Stimulated activated naive CD4-positive, alpha-beta T cell treated with Interleukin-2 at 50 U/mL for 16 hours (primary cell): Measurements from ENCODE around the gene MEX3C.

Experiments used
- DNase-seq: peaks from one replicate; lab custom pipeline; 2025; lab: John Stamatoyannopoulos, UW

Gene MEX3C

GRCh38 chr18:51197661-51198424 lies at the start of gene MEX3C:
Gene MEX3C, minus strand, starts transcription at chr18:51197681. Its CDS starts 361 bp downstream, at chr18:51197320.
- peak; percentile 99 for DNase-seq

DNA sequence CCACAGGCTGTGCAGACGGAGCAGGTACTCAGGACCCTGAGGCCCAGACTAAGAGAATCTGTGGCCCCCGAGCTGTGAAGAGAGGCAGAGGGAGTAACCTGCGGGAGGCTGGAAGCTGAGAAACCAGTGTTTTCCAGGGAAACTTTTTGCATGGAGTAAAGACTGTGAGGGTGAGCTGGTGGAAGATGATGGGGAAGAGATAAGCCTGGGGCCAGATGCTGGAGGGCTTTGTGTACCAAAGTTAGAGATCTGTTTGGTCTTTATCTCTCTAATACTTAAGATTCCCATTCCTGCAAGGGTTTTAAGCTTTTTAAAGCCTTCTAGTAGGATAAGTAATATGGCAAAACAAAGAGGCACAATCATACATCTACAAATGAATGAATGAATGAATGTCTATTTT lies 43.7 kb upstream of the MEX3C start:
- no peak for DNase-seq

- no peak for DNase-seq
Observed at GRCh38 chr18:51236225-51236624, 38.7 kb upstream of the MEX3C start.

DNA sequence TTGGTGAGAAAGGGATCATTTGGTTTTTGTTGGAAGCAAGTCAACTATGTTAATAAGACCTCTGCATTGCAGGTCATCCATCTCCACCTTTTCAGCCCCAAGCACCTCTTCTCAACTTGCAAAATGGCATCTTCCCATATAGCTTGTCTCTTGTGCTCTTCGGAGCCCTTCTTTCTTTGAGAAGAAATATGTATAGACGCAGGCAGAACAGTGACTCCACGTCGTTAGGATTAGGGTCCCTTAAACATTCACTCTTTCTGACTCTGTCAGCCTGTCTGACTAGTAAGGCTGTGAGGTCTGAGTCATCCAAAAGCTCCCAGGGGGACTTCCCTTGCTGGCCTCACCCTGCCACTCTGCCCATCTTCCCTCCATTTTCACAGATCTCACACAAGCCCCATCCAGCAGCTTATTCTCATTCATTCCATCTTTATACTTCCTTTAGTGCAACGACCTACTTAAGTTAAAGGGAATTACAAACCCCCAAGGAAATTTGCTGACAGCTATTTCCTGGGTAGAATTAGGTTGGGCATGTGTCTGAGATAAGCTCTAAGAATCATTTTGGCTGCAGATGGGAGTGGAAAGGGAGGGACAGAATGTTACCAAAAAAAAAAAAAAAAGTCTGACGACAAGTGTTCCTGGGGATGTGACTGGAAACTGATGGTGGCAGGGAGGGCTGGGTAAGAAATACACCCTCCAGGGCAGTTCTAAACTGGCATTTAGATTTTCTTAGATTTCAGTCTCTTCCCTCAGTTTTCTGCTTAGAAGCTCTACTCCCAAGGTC lies 37.7 kb upstream of the MEX3C start:
- DNase-seq, result peak; percentile 2

- DNase-seq, result no peak
Observed at GRCh38 chr18:51234117-51235008, 36.9 kb upstream of the MEX3C start.

- DNase-seq, result no peak
Observed at GRCh38 chr18:51229328-51229727, 31.8 kb upstream of the MEX3C start.

GRCh38 chr18:51227660-51228059 lies 30.2 kb upstream of the MEX3C start:
- no peak for DNase-seq

- DNase-seq, result no peak
Observed at GRCh38 chr18:51226587-51227350, 29.3 kb upstream of the MEX3C start.

DNA sequence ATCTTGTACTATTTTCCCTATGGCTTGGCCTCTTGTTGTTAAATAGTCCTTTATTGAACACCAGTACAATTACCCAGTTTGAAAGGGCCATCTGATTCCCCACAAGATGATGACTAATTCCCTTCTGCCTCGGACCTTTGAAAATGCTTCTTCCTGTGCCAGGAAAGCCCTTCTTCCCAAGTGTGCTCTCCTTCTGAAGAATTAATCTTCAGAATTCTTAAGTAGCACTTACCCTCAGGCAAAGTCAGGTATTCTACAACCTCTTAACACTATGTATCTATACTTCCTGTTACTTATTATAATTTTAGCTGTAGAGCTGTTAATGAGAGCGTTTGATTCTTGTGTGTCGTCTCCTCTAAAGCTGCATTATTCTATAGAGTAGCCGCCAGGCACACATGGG lies 28.6 kb upstream of the MEX3C start:
- DNase-seq, result no peak

DNA sequence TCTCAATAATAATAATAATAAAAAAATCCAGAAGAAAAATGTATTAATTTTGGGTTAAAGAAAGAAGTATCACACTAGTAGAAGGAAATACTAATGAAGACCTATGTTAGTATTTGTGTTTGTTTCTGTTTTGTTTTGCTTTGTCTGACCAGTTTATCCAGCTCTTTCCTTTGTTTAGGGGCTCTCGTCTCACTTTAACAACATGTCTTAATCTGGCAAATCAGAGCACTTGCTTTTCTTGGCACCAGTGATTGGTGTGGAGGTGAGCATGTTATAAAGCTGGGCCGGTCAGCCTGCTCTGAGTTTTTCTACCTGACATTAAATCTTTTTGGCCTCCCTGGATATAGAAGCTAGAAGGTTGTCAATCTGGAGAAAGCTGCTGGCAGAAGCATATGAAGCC lies 15.1 kb upstream of the MEX3C start:
- DNase-seq, result no peak

DNA sequence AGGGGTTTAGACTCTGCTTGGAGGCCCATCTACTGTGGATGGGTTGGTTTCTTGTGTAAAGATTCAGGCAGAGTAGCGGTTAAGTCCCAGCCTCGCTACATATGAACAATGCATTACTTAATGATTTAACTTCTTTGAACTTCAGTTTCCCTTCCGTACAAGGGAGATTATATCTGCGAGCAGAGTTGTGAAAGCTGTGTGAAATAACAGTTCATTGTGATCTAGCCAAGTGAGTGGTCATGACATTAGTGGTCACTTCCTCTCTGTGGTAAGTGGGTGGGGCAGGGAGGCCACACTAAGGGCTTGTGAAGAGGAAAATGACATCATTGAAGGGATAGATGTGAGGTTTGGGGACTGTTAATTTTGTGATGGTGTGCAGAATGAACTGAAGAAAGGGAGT lies 14.1 kb upstream of the MEX3C start:
- peak; percentile 8 for DNase-seq

DNA sequence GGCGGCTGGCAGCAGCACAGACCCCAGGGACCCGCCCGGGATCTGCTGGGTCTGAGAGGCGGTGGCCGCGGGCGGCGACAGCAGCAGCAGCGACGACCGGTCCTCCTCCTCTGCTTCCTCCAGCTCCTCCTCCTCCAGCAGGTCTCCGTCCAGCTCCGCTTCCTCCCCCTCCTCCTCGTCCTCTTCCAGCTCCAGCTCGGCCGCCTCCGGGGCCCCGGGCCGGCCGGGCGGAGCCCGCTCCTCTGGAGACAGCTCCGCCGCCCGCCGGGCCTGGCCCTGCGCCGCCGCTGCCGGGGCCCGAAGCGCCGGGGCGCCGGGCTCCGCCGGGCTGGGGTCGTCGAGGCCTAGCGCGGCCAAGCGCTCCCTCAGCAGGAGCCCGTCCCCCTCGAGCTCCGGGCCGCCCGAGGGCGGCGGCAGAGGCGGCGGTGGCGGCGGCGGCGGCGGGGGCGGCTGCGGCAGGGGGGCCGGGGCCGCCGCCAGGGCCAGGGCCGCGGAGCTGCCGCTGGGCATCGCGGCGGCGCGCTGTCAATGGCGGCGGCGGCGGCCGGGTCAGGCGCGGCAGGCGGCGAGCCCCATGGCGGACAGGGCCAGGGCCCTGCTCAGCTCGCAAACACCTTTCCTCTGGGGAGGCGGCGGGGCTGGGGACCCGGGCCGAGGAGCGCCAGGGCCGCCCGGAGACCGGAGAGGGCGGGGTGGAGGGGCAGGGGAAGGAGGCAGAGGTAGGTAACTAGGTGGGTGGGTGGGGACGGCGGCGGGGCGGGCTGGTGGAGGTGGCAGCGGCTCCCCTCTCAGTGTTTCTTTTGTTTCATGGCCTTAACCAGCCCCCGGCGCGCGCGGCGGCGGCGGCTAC lies 445 bp downstream of the MEX3C start:
- peak; percentile 44 for DNase-seq

DNA sequence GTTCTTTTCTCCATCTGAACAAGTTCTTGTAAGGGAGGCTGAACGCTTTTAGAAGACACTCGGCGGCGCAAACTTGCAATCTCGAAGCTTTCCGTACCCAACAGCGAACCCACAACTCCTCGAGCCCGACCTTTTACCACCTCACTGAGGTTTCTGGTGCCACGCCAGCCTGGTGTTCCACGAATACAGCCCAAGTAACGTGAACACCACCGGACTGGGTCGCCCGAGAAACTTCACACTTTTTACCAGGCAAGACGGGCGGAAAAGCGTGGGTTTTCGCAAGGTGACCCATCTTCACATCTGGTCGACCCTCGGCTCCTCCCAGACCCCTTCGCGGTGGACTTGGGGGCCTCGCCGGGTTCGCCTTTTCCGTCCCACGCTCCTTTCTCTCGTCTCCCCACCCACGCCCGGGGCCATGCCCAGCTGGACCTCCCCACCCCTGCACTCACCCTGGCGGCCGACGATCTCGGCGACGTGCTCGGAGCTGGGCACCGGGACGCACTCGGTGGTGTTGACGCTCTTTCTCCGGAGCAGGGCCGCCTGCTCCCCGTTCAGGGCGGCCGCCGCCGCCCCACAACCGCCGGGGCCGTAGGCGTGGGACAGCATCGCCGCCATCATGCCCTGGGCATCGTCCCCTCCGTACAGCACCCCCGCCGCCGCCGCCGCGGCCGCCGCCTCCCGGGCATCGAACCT lies 1.2 kb downstream of the MEX3C start:
- peak; percentile 58 for DNase-seq

DNA sequence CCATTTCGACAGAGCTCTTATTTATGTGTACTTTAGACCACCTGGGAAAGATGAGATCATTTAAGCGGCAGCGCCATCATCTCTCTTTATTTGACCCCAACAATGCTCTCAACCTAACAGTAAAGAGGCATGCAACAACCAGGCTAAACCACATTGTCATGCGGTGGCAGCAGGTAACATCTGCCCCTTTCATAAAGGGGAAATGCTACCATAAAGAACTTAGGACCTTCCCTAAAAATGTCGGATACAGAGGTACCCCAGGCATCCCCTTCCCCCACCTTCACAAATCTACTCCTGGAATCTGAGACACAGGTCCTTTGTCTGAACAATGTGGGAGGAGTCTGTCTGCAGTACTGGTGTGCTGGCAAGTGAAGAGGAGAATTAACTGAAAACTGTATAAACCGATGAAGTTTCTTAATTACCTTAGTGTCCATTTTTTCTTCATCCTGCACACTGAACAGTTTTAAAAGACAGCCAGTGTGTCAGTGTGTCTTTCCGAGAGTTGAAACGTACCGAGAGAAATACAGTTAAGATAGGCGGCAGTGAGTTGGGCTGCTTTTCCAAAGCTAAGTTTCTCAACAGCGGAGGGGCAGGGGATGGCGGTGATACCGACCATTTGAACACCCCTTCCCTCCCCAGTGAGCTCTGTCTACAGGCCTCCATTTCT lies 1.9 kb downstream of the MEX3C start:
- no peak for DNase-seq

- DNase-seq, result no peak
Observed at GRCh38 chr18:51195086-51195450, 2.4 kb downstream of the MEX3C start.

DNA sequence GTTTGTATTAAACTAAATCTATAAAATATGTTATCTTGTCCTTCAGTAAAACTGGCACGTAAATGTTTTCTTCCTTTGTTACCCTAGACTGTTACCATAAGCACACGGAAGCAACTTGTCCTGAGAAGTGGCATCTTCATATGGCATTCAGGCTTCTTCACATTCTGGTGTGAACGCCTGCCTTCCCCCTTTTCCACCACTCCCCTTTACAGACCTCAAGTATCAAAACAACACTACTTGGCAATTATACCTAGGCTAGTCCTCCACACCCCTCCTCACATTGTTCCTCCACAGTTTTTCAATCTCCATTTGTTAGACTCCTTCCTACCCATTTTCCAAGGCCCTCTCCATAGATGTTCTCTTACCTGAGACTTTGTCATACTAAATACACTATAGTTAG lies 2.9 kb downstream of the MEX3C start:
- DNase-seq, result no peak

GRCh38 chr18:51193621-51194287 lies 3.7 kb downstream of the MEX3C start:
- no peak for DNase-seq

DNA sequence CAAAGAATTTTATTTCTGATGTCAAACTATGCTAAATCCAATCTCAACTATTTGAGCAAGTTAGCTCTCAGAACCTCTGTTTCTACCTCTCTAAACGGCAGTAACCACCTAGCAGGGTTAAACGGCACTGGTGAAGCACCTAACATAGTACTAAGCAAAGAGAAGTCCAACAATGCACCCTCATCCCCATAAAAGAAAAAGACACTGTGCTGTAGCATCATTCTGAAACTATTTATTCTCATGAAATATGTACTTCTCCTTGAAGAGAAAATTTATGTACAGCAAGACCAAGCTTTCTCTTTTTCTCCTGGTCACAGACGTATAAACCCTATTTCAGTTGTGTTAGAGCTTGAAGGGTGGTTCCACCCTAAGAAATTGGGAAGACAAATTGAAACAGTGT lies 4.8 kb downstream of the MEX3C start:
- no peak for DNase-seq

DNA sequence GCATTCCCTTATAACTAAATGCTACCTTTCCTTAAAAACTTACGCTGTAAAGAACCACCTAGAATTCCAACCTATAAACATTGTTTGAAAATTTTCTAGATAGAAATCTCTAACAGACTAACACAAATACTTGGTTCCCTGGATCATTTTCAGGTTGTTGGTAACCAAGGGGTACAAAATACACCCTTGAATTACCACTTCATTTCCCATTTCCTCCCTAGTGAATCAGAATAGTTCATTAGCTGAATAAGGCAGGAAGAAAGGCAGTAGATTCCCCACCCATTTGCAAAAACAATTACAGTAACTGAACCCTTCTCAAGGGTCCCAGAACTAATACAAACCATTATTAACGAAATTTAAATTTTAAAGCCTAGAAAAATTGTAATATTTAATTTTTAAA lies 5.5 kb downstream of the MEX3C start:
- DNase-seq, result no peak
